Activated T-cell treated with anti-CD3 and anti-CD28 coated beads, Interleukin-2, amount 50 U/mL, for 48 hours (primary cell): Measurements from ENCODE around the gene ALKBH6.
"Not testable (repeated sequence)": the region's sequence is repeated elsewhere in the genome, so short reads cannot be mapped to it uniquely, and the experiment has no call there.

Experiments
- DNase-seq, 2 experiments: peaks; one replicate each; pipeline ENCODE4 v3.0.0-alpha.2; 2020

The ALKBH6 gene

GRCh38 chr19:35992907-35993765 is 20.9 kb downstream of the ALKBH6 start:
- no peak for DNase-seq

- DNase-seq: no peak
Observed at GRCh38 chr19:35991731-35992450, 22.1 kb downstream of the ALKBH6 start.

GRCh38 chr19:35990771-35991730 is 23.0 kb downstream of the ALKBH6 start:
- DNase-seq: no peak

GRCh38 chr19:35990156-35990555 is 23.9 kb downstream of the ALKBH6 start:
- no peak for DNase-seq

GRCh38 chr19:35988824-35989223 is 25.2 kb downstream of the ALKBH6 start:
- no peak for DNase-seq

GRCh38 chr19:35987571-35987896 is 26.5 kb downstream of the ALKBH6 start:
- no peak for DNase-seq

- DNase-seq: peak; percentile 45 to 53
Observed at GRCh38 chr19:35986664-35987570, 27.1 kb downstream of the ALKBH6 start.

GRCh38 chr19:35986111-35986510 is 27.9 kb downstream of the ALKBH6 start:
- no peak for DNase-seq

GRCh38 chr19:35983177-35983576 is 30.8 kb downstream of the ALKBH6 start:
- no peak for DNase-seq

- DNase-seq: not testable (repeated sequence)
Observed at GRCh38 chr19:35980997-35981396, 33.0 kb downstream of the ALKBH6 start.

- no peak for DNase-seq
Observed at GRCh38 chr19:35978832-35979365, 35.1 kb downstream of the ALKBH6 start.

- no peak for DNase-seq
Observed at GRCh38 chr19:35978271-35978670, 35.7 kb downstream of the ALKBH6 start.

GRCh38 chr19:35977446-35978222 is 36.4 kb downstream of the ALKBH6 start:
- peak; percentile 46 to 58 for DNase-seq

GRCh38 chr19:35975608-35976214 is 38.3 kb downstream of the ALKBH6 start:
- DNase-seq: no peak

GRCh38 chr19:35973487-35973886 is 40.5 kb downstream of the ALKBH6 start:
- DNase-seq: no peak

GRCh38 chr19:35966771-35967170 is 47.2 kb downstream of the ALKBH6 start:
- no peak for DNase-seq

- peak; percentile 53 to 61 for DNase-seq
Observed at GRCh38 chr19:35963514-35963913, 50.5 kb downstream of the ALKBH6 start.

GRCh38 chr19:35960432-35960972 is 53.5 kb downstream of the ALKBH6 start:
- DNase-seq: no peak

- no peak for DNase-seq
Observed at GRCh38 chr19:35959968-35960320, 54.1 kb downstream of the ALKBH6 start.
